HG03558 (cell line): ENCODE results near the gene SLC12A8.

Experiments used
- ATAC-seq: cut with Tn5 transposase; IDR thresholded peaks from one replicate; pipeline ENCODE4 v1.9.1; 2021; ENCODE audit warnings: moderate number of reproducible peaks; ENCODE audit not compliant: unreplicated experiment; ENCODE audit errors: extremely low read depth

The SLC12A8 gene

DNA sequence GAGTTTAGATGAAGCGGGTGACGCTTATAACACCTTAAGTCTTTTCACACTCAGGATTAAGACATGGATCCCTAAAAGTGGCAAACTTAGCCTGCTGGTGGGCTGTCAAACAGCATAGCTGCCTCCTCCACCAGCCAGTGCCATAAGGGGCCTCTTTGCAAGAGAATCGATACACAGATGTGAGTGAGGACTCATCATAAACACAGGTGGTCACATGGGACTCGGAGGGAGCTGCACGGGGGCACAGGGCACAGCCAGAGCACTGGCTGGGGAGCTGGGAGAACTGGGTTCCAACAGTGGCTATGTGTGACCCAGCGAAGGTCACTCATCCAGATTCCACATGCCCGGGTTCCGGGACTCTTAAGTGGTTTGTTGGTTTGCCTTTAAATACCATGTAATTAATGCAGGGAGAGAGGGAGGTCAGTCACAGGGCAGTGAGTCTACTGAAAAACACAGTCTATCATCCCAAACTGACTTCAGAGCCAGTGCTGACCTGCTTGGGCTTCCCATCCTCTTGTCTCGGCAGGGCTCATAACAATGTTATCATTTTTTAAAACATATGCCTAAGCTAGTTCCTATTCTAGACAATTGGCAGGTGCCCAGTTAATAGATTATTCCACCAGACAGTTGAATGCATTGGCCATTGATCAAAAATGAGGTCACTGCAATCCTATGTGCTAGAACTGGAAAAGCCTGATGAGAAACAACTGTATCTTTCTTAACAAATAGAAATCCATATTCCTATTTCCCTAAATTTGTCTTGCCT lies 51.8 kb downstream of the SLC12A8 start:
- ATAC-seq: no peak

DNA sequence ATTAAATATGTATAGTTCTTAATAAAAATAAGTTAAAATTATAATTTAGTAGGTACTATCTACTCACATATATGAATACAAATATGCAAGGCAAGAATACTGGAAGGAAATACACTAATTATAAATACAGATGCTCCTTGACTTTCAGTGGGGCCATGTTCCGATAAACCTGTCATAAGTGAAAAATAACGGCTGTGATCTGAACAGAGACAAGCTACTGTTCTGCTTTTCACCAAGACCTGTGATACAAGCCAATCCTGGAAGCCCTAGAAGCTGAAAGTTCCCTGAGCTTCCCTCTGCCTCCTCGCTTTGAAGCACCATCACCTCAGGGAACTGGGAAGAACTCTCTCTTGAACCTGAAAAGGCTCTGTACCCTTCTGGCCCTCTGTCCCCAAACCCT lies 55.4 kb downstream of the SLC12A8 start:
- no peak for ATAC-seq

DNA sequence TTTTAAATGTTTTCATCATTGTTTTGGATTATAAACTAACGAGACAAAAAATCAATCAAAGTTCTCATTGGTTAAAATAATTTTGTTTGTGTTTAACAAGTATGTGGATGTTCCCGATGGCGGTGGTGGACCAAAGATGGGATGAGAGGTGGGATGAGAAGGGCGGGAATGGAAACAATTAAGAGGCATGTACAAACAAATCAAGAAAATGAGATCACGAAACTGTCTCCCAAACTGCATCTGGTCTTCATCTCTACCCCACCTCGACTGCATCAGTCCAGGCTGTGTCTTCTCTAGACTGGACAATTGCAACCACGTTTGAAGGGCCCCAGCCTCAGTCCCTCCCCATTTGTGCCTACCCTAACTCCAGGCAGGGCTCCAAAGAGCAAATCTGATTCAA lies 56.1 kb downstream of the SLC12A8 start:
- ATAC-seq: no peak

DNA sequence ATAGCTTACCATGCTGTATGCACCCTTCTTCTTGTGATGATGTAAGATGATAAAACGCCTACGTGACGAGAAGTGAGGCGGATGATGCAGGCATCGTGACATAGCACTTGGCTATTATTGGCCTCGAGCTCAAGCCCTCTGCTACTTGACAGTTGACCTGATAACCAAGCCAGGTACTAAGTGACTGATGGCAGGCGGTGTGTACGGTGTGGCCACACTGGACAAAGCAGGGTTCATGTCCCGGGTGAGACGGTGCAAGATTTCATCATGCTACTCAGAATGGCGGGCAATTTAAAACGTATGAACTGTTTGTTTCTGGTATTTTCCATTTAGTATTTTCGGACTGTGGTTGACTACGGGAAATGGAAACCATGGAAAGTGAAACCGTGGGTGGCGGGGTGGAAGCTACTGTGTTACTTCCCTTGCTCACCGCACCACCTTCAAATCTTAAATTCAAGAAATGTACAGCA lies 57.7 kb downstream of the SLC12A8 start:
- no peak for ATAC-seq

- no peak for ATAC-seq
Measured at GRCh38 chr3:125154110-125154509, 58.4 kb downstream of the SLC12A8 start.

- no peak for ATAC-seq
Measured at GRCh38 chr3:125152951-125153350, 59.6 kb downstream of the SLC12A8 start.

DNA sequence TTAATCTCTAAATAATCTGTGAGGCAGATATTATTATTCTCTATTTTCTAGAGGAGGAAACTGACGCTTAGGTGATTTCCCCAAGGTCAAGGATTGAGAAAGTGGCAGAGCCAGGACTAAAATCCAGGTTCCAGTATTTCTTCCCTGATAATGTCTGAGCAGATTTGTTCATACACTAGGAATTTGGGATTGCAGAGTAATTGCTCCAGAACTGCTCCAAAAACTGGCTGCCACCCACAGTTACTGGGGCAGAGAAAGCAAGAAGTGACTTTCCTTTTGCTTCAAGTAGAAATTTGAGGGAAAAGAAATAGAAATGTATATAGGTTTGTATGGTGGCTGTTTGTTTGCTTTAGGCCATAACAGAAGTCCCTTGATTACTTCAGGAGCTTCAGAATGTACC lies 60.6 kb downstream of the SLC12A8 start:
- ATAC-seq: no peak

DNA sequence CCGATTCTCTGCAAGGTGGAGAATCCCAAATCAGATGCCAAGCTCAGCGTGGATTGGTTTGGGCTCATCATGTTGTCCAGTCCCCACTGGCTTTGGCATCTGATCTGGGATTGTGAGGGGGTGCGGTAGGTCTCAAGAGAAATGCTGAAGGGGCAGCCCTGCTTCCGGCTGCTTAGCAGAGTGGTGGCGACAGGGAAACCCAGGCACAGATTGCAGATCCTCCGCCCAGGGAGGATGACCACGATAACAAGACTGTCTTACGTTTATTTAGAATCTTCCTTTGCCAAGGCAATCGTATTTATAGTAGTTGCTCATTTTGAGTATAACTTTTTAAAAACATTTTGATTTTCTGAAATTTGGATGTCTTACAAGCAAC lies 61.1 kb downstream of the SLC12A8 start:
- no peak for ATAC-seq

DNA sequence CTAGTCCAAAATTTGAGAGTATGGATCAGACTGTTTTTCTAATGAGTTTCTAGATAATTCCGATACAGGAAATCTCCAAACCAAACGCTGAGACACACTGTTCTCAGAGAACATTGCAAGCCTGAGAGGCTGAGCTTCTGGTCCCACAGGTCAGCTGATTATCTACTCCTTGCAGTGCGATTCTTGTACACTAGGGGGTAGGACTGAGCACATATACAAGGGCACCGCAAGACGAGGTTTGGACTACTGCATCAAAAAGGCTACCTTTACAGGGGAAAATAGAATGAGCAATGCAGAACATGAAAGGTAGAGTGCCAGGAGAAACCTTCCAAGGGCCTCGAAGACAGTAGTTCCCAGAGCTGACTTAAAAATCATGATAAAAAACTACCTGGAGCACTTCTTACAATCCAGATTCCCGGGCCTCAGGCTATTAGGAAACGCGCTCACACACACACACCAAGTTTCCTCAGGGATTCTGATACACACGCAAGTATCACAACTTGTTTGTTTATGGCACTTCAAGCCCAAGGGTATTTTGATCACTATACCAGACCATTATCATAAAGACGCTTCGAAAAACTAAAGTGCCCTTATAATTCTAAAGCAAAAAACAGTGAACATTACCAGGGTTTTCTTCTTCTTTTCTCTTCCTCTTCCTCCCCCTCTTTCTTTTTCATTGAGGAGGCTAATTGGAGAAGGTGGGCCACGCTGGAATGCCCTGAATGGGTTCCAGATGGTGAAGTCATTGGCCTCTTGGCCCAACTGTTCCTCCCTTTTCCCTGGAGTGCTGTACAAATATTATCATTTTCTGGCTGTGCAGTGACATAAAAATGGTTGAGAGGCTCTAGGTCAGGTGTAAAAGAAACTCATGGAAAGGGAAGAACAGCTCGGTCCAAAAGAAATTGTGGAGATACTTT lies 61.8 kb downstream of the SLC12A8 start:
- ATAC-seq: no peak

DNA sequence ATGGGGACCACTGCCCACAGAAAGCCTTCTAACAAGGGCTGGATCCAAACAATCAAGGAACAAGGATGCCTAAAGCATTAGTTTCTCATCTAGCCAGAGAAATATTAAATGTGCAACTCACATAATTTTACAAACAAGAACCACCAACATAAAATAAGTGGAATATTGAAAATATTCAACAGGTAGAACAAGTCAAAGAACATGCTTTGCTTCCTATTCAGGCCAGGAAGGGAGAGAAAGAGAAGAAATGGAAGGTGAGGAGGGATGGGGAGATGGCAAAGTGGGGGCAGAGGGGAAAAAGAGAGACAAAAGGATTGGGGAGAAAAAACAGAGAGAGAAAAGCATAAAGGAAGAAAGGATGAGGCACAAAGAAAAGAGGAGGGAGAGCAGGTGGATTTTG lies 63.1 kb downstream of the SLC12A8 start:
- ATAC-seq: no peak

- ATAC-seq: no peak
Measured at GRCh38 chr3:125148836-125149235, 63.7 kb downstream of the SLC12A8 start.

DNA sequence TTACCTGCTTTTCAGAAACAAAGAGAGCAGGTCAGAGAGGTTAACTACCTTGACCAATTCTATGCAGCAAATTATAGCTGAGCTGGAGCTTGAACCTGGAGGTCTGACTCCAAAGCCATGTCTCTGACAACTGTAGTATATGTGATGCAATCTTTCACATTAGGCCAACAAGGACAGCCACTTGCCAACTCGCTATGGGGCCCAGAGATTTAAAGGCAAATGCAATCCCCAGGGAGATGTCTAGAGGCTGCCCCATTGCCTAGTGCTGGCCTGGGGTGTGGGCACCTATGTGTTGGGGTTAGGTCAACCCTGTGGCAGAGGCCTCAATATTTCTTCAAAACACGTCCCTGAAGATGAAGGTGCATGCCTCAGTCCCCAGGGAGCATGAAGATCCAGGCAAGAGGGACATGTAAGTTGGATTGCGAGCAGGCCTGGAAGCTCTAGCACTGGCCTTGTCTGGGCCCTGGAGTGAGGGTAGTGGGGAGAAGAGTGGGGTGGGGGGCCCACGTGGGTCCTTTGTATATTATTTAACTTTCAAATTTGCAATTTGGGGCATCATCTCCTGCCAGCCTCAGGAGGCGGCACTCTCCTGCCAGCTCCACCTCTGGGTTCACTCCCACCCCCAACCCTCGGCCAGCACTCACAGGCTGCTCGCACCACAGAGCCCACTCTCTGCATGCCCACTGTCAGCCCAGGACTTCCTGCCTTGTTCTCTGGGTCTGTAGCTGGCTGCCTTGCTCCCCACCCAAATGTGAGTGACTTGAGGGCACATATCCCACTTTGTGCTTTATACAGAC lies 64.3 kb downstream of the SLC12A8 start:
- no peak for ATAC-seq

- ATAC-seq: no peak
Measured at GRCh38 chr3:125147491-125147820, 65.1 kb downstream of the SLC12A8 start.

DNA sequence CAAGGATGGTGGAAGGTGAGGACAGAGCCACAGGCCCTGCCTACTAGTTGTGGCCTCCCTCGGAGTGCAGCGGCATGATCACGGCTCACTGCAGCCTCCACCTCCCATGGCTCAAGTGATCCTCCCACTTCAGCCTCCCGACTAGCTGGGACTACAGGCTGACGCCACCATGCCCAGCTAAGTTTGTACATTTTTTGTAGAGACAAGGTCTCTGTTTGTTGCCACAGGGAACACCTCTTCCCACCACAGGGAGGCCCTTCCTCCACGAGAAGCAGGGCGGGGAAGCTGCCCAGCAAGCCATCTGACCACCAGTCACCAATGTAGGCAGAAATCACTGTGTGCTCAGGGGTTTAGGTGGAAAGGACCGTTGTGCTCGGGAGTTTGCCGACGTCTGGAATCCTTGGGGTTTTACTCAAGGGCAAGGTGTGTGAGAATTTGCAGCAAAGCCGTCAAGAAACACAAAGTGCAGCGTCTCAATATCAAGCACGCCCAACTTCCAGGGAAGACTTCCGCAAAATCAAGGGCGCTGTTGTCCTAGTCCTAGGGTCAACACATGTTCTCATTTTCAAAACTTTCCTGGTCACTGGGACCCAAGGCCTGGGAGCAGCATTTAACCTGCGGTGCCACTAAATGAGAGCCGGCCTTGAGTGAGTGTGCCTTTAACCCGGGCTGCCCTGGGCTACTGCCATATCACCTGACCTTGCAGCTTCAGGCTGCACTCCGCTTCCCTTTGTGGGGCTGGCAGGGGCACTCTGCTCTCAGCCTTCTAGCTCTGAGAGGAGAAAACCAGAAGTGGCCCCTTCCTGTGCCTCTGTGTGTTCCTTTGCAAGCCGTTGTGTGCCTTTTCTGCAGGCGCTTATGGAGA lies 65.7 kb downstream of the SLC12A8 start:
- no peak for ATAC-seq

DNA sequence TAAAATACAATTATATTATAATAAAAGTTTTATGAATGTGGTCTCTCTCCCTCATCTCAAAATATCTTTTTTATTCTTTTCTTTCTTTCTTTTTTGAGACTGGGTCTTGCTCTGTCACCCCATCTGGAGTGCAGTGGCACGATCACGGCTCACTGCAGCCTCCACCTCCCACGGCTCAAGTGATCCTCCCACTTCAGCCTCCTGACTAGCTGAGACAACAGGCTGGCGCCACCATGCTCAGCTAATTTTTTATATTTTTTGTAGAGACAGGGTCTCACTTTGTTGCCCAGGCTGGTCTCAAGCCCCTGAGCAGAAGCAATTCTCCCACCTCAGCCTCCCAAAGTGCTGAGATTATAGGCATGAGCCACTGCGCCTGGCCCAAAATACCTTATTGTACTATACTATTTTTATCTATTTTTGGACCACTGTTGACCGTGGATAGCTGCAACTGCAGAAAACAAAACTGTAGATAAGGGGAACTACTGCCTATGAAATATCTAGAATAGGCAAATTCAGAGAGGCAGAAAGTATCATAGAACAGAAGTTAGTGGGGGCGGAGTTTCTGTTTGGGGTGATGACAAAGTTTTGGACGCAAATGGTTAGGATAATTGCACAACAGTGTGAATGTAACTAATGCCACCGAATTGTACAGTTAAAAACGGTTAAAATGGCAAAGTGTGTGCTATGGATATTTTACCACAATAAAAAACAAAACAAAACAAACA lies 66.6 kb downstream of the SLC12A8 start:
- ATAC-seq: no peak

DNA sequence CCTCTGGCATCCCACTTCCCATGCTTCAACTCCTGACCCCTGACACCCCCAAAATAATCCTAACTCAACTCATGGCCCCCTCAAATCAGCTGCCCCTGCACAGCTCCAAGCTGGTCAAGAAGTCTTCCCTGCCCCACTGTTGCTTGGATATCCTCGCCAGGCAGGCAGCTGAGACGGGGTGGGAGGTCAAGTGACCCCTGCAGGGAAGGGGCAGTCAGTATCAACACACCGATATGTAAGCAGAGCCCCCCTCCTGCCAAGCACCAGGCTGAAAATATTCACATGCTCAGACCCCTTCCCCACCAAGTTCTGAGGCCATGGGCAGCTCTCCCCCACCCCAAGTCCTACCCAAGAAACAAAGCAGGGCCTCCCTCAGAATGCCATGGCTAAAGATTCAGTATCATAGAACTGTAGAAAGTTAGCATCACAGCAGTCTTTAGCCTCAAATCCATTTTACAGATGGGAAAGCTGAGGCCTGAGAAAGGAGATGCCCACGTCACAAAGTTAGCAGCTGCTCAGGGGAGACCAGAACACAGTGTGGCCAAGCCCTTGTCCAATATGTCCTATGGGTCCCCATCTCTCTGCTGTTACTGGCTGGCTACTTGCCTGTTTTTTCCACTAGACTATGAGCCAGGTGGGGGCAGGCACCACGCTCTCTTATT lies 67.8 kb downstream of the SLC12A8 start:
- no peak for ATAC-seq

- ATAC-seq: no peak
Measured at GRCh38 chr3:125143982-125144652, 68.4 kb downstream of the SLC12A8 start.

DNA sequence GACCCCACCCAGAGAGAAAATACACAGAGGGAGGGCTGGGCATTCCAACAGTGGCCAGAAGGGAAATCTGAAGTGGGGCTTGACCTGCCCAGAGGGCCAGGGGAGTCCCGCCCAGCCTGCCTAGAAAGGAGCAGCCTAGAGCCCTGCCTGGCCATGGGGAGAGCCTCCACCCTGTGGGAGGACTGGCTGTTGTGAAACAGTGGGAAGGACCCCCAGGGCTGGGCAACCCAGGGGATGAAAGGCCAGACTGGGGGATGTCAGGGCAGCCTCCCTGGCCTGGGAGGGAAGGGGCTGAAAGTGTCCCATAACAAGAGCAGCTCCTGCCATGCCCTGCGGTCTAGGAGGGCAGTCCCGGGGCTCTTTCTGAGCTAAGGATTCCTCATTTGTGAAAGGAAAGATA lies 69.0 kb downstream of the SLC12A8 start:
- ATAC-seq: no peak
